Left lobe of liver (tissue), 2 donors: Measurements from ENCODE around the gene CASKIN1. TPM values are rescaled to one million over a fixed set of nuclear protein-coding genes. Genes with fewer than 3 reads are reported as not detected.
A peak's percentile ranks its signal among the peaks of the same experiment; 100 is the strongest.
"Not testable (repeated sequence)": the region's sequence is repeated elsewhere in the genome, so short reads cannot be mapped to it uniquely, and the experiment has no call there.

Source experiments
- ATAC-seq: fragments of 200-7000 bp; cut with Tn5 transposase; one replicate; pipeline ENCODE4 v1.9.1; 2020; ENCODE audit warnings: mild to moderate bottlenecking, moderate library complexity
- DNase-seq: peaks from one replicate; pipeline ENCODE4 v3.0.0-alpha.2; 2020; ENCODE audit warnings: low spot score
- total RNA-seq: library from RNA; stranded (reverse); gene quantifications from one replicate; pipeline ENCODE4 v1.2.1, GENCODE V29; 2021
- donor health status: DM: no; HTN: no; CAD: no; lungs with moderate emphysema.
- donor health status: DM: no; HTN: yes; CAD: no.

Gene CASKIN1
- total RNA-seq, 1 donor from 2014 or later = 0.05 TPM

DNA sequence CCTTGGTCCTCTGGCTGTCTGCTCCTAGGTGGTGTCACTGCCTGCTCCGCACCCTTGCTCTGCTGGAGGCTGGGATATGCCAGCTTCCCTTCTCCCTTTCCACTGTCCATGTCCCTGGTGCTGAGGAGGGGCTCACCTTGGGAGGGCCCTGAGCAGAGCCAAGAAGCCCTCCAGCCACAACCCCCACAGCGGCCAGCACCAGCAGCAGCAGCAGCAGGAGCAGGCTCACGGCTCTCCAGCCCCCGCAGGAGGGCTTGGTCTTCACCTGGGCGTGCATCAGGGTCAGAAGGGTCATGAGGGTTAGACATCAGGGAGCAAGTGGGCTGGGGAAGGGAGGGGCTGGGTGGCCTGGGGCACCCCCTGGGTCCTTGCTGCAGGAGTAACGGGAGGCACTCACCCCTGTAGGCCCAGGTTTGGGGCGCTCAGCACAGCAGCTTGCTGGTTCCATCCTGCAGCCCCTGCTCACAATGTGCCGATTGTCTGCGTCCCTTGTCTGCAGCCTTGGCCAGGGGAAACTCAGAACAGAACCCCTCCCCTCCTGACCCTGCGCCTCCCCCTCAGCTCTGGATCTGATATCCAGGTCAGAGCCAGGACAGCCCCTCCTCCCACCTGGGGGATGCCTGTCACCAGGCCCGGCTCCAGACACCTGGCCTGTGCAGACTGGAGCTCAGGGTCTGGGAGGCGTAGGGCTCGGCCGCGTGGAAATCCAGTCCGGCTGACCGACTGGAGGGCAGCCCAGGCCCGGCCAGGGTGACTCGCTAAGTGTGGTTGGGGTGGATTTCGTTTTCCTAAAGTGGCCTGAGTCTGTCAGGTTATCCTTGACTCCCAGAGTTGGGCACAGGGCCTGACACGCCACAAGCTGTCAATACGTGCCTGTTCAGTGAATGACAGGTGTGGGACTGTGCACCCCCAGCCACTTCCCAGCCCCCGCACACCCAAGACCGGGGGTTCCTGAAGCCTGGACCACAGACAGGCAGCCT is 14.3 kb upstream of the CASKIN1 start, which contains the start of gene BRICD5:
Gene BRICD5 (minus strand): TSS at position 478 of the 980 bp plus-strand sequence. CDS start 30 bp downstream, at position 448.
- ATAC-seq = no peak
- DNase-seq = no peak

DNA sequence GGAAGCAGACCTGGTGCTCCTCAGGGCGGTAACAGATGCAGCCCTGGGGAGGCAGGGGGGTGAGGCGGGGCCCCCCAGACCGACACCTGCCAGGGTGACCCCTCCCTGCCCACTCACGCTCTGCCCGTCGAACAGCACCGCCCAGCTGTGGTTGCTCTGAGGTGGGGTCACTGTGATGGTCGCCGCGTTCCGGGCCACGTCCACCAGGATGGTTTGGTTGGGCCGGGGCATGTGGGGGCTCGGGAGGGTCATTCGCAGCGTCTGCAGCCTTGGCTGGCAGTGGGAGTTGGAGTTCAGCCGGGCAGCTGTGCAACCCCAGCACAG is 13.6 kb upstream of the CASKIN1 start:
- no peak for ATAC-seq
- DNase-seq = no peak

DNA sequence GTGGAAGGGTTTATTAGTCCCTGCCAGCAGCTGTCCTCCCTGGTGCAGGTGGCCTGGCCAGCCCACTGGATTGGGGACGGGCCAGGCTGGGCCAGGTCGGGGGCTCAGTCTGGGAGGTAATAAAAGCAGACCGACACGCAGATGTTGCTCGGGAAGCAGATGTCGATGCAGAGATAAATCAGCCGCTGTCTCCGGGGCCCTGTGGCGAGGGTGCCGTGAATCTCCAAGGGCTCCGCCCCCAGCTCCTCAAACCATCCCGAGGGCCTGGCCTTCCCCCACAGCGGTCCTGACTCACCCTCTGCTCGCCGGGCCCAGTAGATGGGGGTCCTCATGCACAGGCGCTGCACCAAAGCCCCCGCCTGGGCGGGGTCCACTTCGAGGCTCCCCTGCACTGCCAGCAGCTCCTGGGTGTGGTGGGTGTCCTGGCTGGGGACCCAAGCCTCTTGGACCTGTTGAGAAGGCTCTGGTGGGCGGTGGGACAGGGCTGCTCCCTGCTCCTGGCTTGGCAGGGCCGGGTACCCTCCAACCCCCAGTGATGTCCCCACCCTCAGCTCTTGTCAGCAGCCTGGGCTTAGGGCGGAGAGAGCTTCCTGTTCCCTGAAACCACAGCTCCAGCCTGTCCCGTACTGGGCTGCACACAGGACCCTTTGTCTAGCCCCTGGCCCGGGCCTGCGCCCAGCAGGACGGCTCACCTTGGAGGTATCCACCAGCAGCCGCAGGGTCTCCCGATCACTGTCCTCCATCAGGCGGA is 13.0 kb upstream of the CASKIN1 start:
- no peak for ATAC-seq
- no peak for DNase-seq

DNA sequence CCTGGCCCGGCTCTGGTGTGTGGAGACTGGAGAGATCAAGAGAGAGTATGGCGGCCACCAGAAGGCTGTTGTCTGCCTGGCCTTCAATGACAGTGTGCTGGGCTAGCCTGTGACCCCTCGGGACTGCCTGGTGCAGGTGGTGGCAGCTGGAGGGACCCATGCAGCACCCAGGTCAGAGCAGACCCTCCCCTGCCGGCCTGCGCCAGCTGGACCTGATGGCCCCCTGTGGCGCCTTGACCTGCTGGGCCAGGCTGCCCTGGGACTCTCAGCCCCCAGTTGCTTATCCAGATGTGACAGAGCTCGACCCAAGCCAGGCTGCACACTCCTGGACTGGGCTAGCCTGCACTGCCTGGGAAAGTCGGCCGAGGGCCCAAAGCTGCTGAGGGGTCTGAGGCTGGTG is 12.4 kb upstream of the CASKIN1 start:
- ATAC-seq (no peak), DNase-seq (no peak)

DNA sequence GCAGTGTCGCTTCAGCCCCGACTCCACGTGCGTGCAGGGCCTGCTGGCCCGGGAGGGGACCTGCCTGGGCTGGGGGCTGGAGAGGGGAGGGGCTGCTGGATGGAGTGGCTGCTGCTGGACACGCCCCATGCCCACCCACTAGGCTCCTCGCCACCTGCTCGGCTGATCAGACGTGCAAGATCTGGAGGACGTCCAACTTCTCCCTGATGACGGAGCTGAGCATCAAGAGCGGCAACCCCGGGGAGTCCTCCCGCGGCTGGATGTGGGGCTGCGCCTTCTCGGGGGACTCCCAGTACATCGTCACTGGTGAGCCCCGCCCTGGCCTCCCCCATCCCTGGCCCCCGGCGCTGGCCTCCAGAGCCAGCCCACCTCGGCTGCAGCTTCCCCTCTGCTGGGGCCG is 11.9 kb upstream of the CASKIN1 start:
- ATAC-seq = no peak
- DNase-seq = no peak

DNA sequence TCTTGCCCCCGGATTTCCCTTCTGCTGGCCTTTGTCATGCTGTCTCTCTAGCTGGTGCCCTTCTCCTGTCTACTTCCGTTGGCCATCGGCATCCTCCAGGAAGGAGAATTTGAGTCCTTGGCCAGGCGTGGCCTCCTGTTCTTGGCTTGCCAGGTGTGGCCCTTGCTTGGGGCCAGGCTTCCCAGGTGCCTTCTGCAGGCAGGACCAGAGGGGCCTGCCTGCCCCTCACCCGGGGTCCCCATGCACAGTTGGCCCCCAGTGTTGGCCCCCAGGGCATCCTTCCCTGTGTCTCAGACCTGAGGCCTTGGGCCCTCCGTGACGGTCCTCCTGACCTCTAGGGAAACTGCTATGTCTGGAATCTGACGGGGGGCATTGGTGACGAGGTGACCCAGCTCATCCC is 11.5 kb upstream of the CASKIN1 start:
- DNase-seq = no peak
- no peak for ATAC-seq

DNA sequence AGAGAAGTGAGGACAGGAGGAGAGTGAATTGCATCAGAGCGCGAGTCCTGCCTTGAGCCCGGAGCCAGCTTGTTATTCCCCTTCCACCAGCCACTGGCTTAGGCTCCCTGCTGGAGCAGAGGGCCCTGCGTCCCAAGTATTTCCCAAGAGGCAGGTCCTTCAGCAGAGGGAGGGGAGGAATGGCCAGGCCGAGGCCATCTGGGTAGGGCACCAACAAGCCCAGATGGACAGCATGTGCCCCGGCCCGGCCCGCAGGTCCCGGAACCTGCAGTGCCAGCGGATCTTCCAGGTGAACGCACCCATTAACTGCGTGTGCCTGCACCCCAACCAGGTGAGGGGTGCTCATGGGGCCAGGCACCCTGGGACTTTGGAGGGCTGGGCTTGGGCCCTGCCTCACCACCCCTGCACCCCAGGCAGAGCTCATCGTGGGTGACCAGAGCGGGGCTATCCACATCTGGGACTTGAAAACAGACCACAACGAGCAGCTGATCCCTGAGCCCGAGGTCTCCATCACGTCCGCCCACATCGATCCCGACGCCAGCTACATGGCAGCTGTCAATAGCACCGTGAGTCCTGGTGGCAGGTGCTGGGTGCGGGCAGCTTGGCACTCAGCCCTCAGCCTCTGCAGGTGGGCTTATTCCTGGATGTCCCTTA is 10.5 kb upstream of the CASKIN1 start:
- no peak for DNase-seq

DNA sequence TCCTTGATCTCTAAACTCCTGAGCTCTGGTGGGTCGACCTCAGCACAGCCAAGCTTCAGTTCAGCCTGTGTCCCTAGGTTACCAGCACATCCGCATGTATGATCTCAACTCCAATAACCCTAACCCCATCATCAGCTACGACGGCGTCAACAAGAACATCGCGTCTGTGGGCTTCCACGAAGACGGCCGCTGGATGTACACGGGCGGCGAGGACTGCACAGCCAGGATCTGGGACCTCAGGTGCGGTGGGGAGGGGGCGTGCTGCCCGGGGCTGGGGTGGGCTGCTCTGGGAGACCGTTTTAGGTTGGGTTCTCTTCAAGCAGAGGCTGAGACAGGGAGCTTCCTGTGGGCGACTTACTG is 10.0 kb upstream of the CASKIN1 start:
- DNase-seq (no peak), ATAC-seq (no peak)

More for the DNA sequence above, 10.5 kb upstream of the CASKIN1 start:
- no peak for ATAC-seq

DNA sequence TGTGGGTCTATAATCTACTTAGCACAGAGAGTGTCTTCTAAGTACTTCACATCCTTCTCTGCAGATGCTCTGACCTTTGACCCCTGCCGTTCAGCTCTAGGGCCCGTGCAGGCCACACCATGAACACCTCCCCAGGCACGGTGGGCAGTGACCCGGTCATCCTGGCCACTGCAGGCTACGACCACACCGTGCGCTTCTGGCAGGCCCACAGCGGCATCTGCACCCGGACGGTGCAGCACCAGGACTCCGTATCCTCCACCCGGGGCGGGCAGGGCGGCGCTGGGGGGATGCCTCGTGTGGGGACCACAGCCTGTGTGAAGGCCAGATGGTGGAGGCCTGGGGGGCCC is 9.5 kb upstream of the CASKIN1 start:
- DNase-seq (no peak), ATAC-seq (peak; percentile 25)

DNA sequence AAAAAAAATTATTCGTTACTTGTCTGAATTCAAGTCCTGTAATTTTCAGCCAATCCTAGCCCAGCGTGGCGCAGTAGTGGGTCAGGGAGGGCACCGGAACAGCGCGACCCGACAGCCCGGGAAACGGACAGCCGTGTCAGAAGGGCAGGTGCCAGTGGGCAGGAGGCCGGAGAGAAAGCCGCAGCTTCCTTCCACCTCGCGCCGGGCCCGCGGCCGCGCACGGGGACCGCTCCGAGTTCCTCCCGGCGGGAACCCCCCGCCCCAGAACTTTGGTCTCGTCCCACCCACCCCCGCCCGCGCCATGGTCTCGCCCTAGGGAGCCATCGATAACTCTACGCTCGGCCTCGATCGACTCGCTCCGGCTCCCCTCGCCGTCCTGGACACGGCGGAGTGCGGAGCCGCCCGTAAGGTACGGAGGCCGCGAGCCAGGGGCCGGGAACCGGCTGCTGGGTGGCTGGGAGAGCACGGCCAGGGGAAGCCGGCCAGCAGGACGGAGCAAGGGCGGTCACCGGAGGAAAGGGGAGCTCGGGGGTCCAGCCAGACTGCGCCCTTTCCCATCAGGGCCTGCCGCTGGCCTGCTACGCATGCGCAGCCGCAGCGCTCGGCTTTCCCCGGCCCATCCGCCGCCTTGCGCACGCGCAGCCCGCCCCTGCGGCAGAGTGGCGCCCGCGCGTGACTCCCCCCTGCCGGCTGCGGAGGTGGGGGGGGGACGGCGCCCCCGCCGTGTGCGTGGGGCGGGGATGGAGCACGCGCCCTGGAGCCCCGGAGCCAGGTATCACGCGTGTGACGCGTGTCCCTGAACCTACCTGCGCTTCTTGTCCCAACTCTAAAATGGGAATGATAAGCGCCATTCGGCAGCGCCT is 8.9 kb upstream of the CASKIN1 start, which contains the start of gene MLST8:
Gene MLST8 (plus strand): TSS at position 351 of the 863 bp plus-strand sequence. CDS start 632 bp downstream, outside the sequence.
- ATAC-seq = peak; percentile 92
- DNase-seq = peak; percentile 87

DNA sequence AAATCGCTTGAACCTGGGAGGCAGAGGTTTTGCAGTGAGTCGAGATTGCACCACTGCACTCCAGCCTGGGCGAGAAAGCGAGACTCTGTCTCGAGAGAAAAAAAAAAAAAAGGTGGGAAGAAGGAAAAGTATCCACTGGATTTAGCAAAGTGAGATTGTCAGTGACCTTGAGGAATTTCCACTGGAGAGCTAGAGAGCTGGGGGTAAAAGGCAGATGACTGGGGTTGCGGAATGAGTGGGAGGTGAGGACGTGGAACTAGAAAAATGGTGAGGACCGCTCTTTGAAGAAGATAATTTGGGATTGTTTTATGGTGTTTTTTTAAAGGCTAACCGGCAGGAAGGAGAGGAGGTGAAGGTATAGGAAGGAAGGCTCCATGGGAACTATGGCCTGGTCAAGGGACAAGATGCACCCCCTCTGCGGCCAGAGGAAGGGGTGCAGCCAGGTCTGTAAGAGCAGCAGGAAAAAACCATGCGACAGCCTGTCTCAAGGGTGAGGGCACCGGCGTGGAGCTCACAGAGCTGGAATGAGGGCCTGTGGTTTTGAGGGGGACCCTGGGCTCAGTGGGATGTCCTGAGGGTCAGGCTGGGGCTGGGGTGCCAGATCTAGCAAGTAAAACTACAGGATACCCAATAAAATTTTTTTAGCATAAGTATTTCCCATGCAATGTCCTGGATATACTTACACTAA is 8.2 kb upstream of the CASKIN1 start:
- DNase-seq = no peak
- ATAC-seq = no peak

DNA sequence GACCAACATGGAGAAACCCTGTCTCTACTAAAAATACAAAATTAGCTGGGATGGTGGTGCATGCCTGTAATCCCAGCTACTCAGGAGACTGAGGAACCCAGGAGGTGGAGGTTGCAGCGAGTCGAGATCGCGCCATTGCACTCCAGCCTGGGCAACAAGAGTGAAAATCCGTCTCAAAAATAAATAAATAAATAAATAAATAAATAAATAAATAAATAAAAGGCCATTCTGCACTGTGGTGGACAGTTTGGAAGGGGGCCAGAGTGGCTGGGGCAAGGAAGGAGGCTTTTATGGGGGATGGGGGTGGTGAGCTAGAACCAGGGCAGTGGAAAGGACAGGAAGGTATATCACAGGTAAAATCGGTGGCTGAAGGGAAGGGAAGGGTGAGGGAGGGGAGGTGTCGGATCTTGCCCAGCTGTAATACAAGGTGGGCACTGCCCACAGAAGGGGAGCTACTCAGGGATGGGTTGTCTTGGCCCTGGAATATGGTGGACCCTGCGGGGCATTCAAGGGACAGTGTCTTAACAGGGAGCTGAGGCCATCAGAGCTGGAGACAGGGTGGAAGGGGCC is 6.8 kb upstream of the CASKIN1 start:
- not testable (repeated sequence) for DNase-seq, ATAC-seq

DNA sequence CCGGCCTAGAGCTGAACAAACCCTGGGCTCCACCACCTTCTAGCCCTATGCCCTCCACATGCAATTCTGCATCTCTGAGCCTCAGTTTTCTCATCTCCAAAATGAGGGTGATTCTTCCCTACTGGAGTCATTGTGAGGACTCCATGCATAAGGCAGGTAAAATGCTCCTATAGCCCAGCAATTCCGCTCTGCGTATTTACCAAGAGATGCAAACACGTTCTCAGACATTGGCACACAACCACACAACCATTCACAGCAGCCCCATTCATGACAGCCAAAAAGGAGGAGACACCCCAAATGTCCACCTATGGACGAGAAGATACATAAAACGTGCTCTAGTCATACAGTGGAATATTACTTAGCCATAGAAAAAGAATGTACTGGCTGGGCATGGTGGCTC is 3.9 kb upstream of the CASKIN1 start:
- DNase-seq (no peak), ATAC-seq (no peak)

DNA sequence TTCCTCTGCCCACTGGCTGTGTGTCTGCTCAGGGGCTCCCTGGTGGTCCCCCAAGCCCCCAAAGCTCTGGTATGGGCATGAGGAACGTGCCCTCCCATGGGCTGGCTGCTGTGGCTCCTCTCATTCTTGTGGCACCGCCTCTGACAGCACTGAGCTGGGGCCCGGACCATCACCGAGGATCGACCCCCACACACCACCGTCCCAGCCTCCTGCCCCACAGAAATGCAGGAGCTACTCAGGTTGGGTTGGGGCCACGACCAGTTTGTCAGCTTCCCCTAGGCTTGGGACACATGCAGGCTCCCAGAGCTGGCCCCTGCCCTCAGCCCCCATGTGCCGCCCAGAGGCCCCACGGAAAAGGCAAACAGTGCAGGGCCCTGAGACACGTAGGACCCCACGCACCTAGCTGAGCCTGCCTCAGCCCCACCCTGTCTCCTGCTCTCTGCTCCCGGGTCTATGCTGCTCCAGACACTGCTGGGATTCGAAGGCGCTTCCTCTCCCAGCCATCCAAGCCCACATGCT is 3.3 kb upstream of the CASKIN1 start:
- ATAC-seq (no peak), DNase-seq (no peak)

DNA sequence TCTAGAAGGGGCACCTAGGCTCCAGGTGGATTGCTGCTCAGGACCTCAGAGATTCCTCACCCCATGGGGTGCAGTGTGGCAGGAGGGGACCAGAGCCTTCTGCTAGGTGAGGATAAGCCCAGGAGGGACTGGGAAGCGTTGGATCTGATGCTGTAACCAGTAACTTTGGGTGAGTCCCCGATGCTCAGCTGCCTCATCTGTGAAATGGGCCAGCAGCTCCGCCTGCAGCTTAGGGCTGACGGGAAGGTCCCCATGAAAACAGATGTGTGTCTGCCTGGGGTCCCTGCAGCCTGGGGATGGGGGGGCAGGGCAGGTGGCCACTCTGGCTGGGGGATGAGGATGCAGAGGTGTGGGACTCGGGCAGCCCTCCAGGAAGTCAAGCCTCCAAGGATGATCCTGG is 2.7 kb upstream of the CASKIN1 start:
- DNase-seq (no peak), ATAC-seq (no peak)

DNA sequence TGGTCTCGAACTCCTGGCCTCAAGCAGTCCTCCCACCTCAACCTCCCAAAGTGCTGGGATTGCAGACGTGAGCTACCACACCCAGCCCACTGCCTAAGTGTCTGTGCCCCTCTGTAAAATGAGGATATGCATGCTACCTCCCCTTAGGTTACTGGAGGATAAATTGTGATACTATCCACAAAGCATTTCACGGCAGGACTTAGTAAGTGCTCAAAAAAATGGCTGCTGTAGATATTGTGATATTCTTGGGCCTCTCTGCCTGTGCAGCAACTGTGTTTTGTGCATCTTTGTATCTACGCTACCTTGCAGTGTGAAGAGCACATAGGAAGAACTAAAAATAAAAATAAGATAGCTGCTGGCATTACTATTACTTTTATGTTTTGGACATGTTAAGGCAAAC is 1.9 kb upstream of the CASKIN1 start:
- no peak for ATAC-seq
- DNase-seq = no peak

DNA sequence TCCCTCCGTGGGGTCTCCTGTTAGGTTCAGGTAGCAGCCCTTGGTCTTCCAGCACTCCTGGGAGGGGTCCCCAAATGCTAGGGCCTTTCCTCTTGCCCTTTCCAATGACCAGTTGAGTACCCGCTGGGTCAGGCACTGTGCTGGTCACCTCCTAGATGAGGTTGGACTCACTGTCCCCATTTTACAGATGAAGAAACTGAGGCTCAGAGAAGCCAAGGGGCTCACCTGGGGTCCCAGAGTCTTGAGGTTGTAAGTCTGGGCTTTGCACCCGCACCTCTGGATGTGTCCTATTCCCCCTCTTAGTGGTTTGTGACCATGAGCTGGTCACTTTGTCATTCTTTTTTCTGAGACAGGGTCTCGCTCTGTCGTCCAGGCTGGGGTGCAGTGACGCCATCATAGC is 1.4 kb upstream of the CASKIN1 start:
- DNase-seq = no peak
- no peak for ATAC-seq

DNA sequence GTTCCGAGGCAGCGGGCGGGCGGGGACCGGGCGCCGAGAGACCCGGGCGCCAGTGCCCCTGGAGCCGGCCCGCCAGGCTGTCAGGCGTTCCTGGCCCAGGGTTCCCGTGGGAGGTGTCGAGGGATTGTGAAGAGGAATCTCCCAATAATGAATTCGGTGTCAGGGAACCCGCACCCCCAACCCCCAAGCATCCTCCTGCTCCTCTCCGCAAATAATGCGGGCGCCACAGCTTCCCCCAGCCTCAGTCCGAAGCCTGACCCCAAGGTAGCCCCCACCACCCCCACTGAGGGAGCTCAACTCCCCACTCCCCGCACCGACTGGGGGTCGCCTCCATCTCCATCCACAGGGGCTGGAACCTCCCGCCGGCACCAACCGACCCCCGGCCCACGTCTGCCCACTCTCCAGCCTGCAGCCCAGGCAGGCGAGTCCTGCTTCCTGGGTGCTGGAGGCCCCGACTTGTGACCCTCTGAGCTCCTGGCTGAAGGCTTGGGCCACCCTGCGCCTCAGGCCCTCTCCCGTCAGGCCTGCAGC is 641 bp upstream of the CASKIN1 start:
- ATAC-seq (no peak), DNase-seq (no peak)
